Neural cell (in vitro differentiated cells): ENCODE data around the gene SLC4A4. TPM values are rescaled to one million over a fixed set of nuclear protein-coding genes. Genes with fewer than 3 reads are reported as not detected.

Source experiments
- H2AFZ ChIP-seq: fragments of 200-600, 300-800 bp; sonication (generic), shearing (Covaris generic); 2 replicates; pipeline ENCODE4 v1.6.0; 2014; ENCODE audit warnings: low read depth, mild to moderate bottlenecking, antibody characterized with exemption, low read length, moderate library complexity
- H3F3A ChIP-seq: fragments of 200-600 bp; shearing (Covaris generic); 2 replicates; pipeline ENCODE4 v1.6.1; 2016; ENCODE audit warnings: mild to moderate bottlenecking, moderate library complexity, mixed read lengths, antibody characterized with exemption, low read length; ENCODE audit not compliant: insufficient read depth, poor library complexity, severe bottlenecking
- H3K27ac ChIP-seq: fragments of 200-600, 300-800 bp; sonication (generic), shearing (Covaris generic); 2 replicates; pipeline ENCODE4 v1.5.1; 2014; ENCODE audit warnings: mild to moderate bottlenecking, low read length, moderate library complexity
- H3K27me3 ChIP-seq: fragments of 300-800, 200-600 bp; sonication (generic), shearing (Covaris generic); 2 replicates; pipeline ENCODE4 v1.6.0; 2014; ENCODE audit warnings: mild to moderate bottlenecking, low read depth, low read length, moderate library complexity; ENCODE audit not compliant: insufficient read depth
- H3K36me3 ChIP-seq: fragments of 300-800, 200-600 bp; sonication (generic), shearing (Covaris generic); 2 replicates; pipeline ENCODE4 v1.5.1; 2014; ENCODE audit warnings: mild to moderate bottlenecking, antibody characterized with exemption, low read length, moderate library complexity; ENCODE audit not compliant: insufficient read depth
- H3K4me2 ChIP-seq: fragments of 300-800, 200-600 bp; sonication (generic), shearing (Covaris generic); 2 replicates; pipeline ENCODE4 v1.6.0; 2014; ENCODE audit warnings: mild to moderate bottlenecking, low read length
- H3K4me3 ChIP-seq: fragments of 300-800, 200-600 bp; sonication (generic), shearing (Covaris generic); 2 replicates; pipeline ENCODE4 v1.5.1; 2014; ENCODE audit warnings: mild to moderate bottlenecking, low read length, moderate library complexity
- H3K79me2 ChIP-seq: fragments of 200-600 bp; shearing (Covaris generic); replicated peaks from 2 replicates; pipeline ENCODE4 v1.6.0; 2014; ENCODE audit warnings: mild to moderate bottlenecking, low read length, moderate library complexity; ENCODE audit not compliant: insufficient read depth
- H3K9ac ChIP-seq: fragments of 300-800, 200-600 bp; sonication (generic), shearing (Covaris generic); 2 replicates; pipeline ENCODE4 v1.6.1; 2016; ENCODE audit warnings: mild to moderate bottlenecking, low read length, mixed read lengths
- H3K9me2 ChIP-seq: fragments of 200-600 bp; shearing (Covaris generic); 2 replicates; pipeline ENCODE4 v1.6.1; 2016; ENCODE audit warnings: mild to moderate bottlenecking, low read length, mixed read lengths; ENCODE audit not compliant: insufficient read depth
- H3K9me3 ChIP-seq: fragments of 200-600, 300-800 bp; sonication (generic), shearing (Covaris generic); 2 replicates; pipeline ENCODE4 v1.6.1; 2016; ENCODE audit warnings: mild to moderate bottlenecking, mixed run types, low read length, moderate library complexity, mixed read lengths
- H4K20me1 ChIP-seq: fragments of 200-600 bp; shearing (Covaris generic); 2 replicates; pipeline ENCODE4 v1.6.1; 2016; ENCODE audit warnings: mild to moderate bottlenecking, mixed run types; ENCODE audit not compliant: insufficient read depth
- CTCF ChIP-seq: fragments of 450-650 bp; IDR thresholded peaks from 2 replicates; pipeline ENCODE4 v1.5.1; 2014; ENCODE audit warnings: antibody characterized with exemption, mild to moderate bottlenecking, moderate library complexity; ENCODE audit not compliant: poor library complexity, severe bottlenecking
- EP300 ChIP-seq: fragments of 450-650 bp; conservative IDR thresholded peaks from 2 replicates; pipeline ENCODE4 v1.6.1; 2014; ENCODE audit warnings: antibody characterized with exemption, mild to moderate bottlenecking, moderate library complexity; ENCODE audit not compliant: poor library complexity, severe bottlenecking
- EZH2 ChIP-seq: fragments of 200-600, 300-800 bp; shearing (Covaris generic), sonication (generic); IDR thresholded peaks from 2 replicates; pipeline ENCODE4 v1.6.1; 2014; ENCODE audit warnings: antibody characterized with exemption, low read length, borderline replicate concordance, mild to moderate bottlenecking; ENCODE audit not compliant: insufficient read depth, poor library complexity, severe bottlenecking
- MXI1 ChIP-seq: fragments of 450-650 bp; conservative IDR thresholded peaks from 2 replicates; pipeline ENCODE4 v1.6.1; 2014; ENCODE audit warnings: antibody characterized with exemption, mild to moderate bottlenecking; ENCODE audit not compliant: poor library complexity, severe bottlenecking
- POLR2AphosphoS5 ChIP-seq: IDR thresholded peaks from 2 replicates; pipeline ENCODE4 v1.6.1; 2012
- RAD21 ChIP-seq: fragments of 450-650 bp; conservative IDR thresholded peaks from 2 replicates; pipeline ENCODE4 v1.6.1; 2014; ENCODE audit warnings: antibody characterized with exemption, mild to moderate bottlenecking, moderate library complexity
- REST ChIP-seq: IDR thresholded peaks from 2 replicates; pipeline ENCODE4 v1.6.1; 2012; ENCODE audit warnings: borderline replicate concordance
- SMC3 ChIP-seq: fragments of 450-650 bp; conservative IDR thresholded peaks from 2 replicates; pipeline ENCODE4 v1.6.1; 2014; ENCODE audit warnings: antibody characterized with exemption, mild to moderate bottlenecking, moderate library complexity; ENCODE audit not compliant: poor library complexity
- TAF1 ChIP-seq: IDR thresholded peaks from 2 replicates; pipeline ENCODE4 v1.6.1; 2012; ENCODE audit warnings: low read depth
- polyA plus RNA-seq: library from polyadenylated mRNA; depleted of rRNA; stranded (reverse); fragments of >200 nt; gene quantifications from 2 replicates; pipeline ENCODE4 v1.2.3, GENCODE V29; 2014

SLC4A4 gene
- polyA plus RNA-seq, 1 donor from 2014 or later, result 9.2 TPM

GRCh38 chr4:71497078-71497477 lies 158.3 kb downstream of the SLC4A4 start:
- H3K27ac ChIP-seq, result no peak overlapping the region

GRCh38 chr4:71498002-71498401 lies 159.2 kb downstream of the SLC4A4 start:
- H3F3A ChIP-seq, result no peaks in the 10 kb centered on the region
- H3K79me2 ChIP-seq, result no peaks in the 10 kb centered on the region
- H3K9me2 ChIP-seq, result no peaks in the 10 kb centered on the region
- no peak overlapping the region for H3K4me3 ChIP-seq
- no peak overlapping the region for H3K9ac ChIP-seq
- no peaks in the 10 kb centered on the region for H4K20me1 ChIP-seq
- H3K4me2 ChIP-seq, result no peak overlapping the region
- H3K27ac ChIP-seq, result no peak overlapping the region
- no peaks in the 10 kb centered on the region for H3K27me3 ChIP-seq
- no peaks in the 10 kb centered on the region for H3K9me3 ChIP-seq
- H3K36me3 ChIP-seq, result no peaks in the 10 kb centered on the region
- H2AFZ ChIP-seq, result no peak overlapping the region
- TF ChIP-seq CTCF, result no peak
- TF ChIP-seq REST, result no peak
- TF ChIP-seq SMC3, result no peak
- no peak for TF ChIP-seq POLR2AphosphoS5
- TF ChIP-seq MXI1, result no peak
- no peak for TF ChIP-seq RAD21
- TF ChIP-seq TAF1, result no peak

More at GRCh38 chr4:71497078-71497477, 158.3 kb downstream of the SLC4A4 start:
- Histone ChIP-seq H3K36me3 (no peaks in the 10 kb centered on the region), H3K9me3 (no peaks in the 10 kb centered on the region), H4K20me1 (no peaks in the 10 kb centered on the region), H3K4me3 (no peak overlapping the region), H3K9me2 (no peaks in the 10 kb centered on the region), H2AFZ (no peak overlapping the region), H3K9ac (no peak overlapping the region), H3K4me2 (no peak overlapping the region), H3K27me3 (no peaks in the 10 kb centered on the region), H3K79me2 (no peaks in the 10 kb centered on the region), H3F3A (no peaks in the 10 kb centered on the region)
- TF ChIP-seq EZH2, result no peak
- TF ChIP-seq TAF1, result no peak
- TF ChIP-seq POLR2AphosphoS5, result no peak
- no peak for TF ChIP-seq EP300
- TF ChIP-seq MXI1, result no peak
- TF ChIP-seq SMC3, result no peak
- no peak for TF ChIP-seq REST
- no peak for TF ChIP-seq RAD21
- no peak for TF ChIP-seq CTCF
